CD14-positive monocyte (primary cell): ENCODE results near the gene MSANTD1. TPM values are rescaled to one million over a fixed set of nuclear protein-coding genes. Genes with fewer than 3 reads are reported as not detected.

Experiments used
- DNase-seq, 3 donors: peaks; one replicate each; pipeline ENCODE4 v3.0.0-alpha.2; 2011 to 2022
- H2AFZ ChIP-seq: 2 replicates; pipeline ENCODE4 v1.6.0; 2012; ENCODE audit warnings: mild to moderate bottlenecking, low read depth, low read length, inconsistent platforms; ENCODE audit not compliant: insufficient read depth, poor library complexity, severe bottlenecking
- H3K27ac ChIP-seq, 2 donors: 1 replicate in 1 of 2; 2 replicates in 1 of 2; pipeline ENCODE4 v1.5.1; 2012 to 2013; ENCODE audit warnings: low read length in 2 of 2, control low read depth in 1 of 2, inconsistent platforms in 1 of 2, low read depth in 1 of 2, mild to moderate bottlenecking in 1 of 2
- H3K27me3 ChIP-seq, 2 donors: one replicate each; pipeline versions ENCODE4 v1.6.0 to v1.6.1; 2011 to 2013; ENCODE audit warnings: low read length in 2 of 2; ENCODE audit not compliant: control insufficient read depth in 2 of 2, insufficient read depth in 2 of 2
- H3K36me3 ChIP-seq, 2 donors: replicated peaks in 1 of 2; 1 replicate in 1 of 2; 2 replicates in 1 of 2; pipeline versions ENCODE4 v1.5.1 to v1.6.1; 2012 to 2013; ENCODE audit warnings: low read length in 2 of 2, control low read depth in 1 of 2, inconsistent platforms in 1 of 2, mild to moderate bottlenecking in 1 of 2; ENCODE audit not compliant: insufficient read depth in 2 of 2, control insufficient read depth in 1 of 2
- H3K4me1 ChIP-seq, 2 donors: 1 replicate in 1 of 2; 2 replicates in 1 of 2; pipeline versions ENCODE4 v1.5.1 to v1.6.1; 2012 to 2013; ENCODE audit warnings: low read length in 2 of 2, control low read depth in 1 of 2, inconsistent platforms in 1 of 2, mild to moderate bottlenecking in 1 of 2, moderate library complexity in 1 of 2; ENCODE audit not compliant: insufficient read depth in 2 of 2, control insufficient read depth in 1 of 2
- H3K4me2 ChIP-seq: replicated peaks from 2 replicates; pipeline ENCODE3; 2012; ENCODE audit warnings: low read length, moderate library complexity, mild to moderate bottlenecking; ENCODE audit not compliant: poor library complexity, severe bottlenecking; ENCODE audit errors: extremely low read depth
- H3K4me3 ChIP-seq, 3 experiments: fragments of 200-600 bp in 1 of 3; sonication (generic) in 1 of 3; replicated peaks in 1 of 3; 1 replicate in 2 of 3; 2 replicates in 1 of 3; pipeline ENCODE4 v1.5.1; 2011 to 2013; ENCODE audit warnings: low read length in 3 of 3, mild to moderate bottlenecking in 3 of 3, control low read depth in 2 of 3, low read depth in 2 of 3, inconsistent platforms in 1 of 3, moderate library complexity in 1 of 3
- H3K79me2 ChIP-seq: 2 replicates; pipeline ENCODE4 v1.6.0; 2012; ENCODE audit warnings: mild to moderate bottlenecking, control low read depth, inconsistent platforms, low read length, moderate library complexity; ENCODE audit not compliant: insufficient read depth
- H3K9ac ChIP-seq: 2 replicates; pipeline ENCODE4 v1.6.0; 2017; ENCODE audit warnings: low read length, mild to moderate bottlenecking; ENCODE audit not compliant: insufficient read depth, poor library complexity, severe bottlenecking
- H3K9me3 ChIP-seq, 2 donors: replicated peaks in 1 of 2; 1 replicate in 1 of 2; 2 replicates in 1 of 2; pipeline versions ENCODE4 v1.5.1 to v1.6.1; 2012 to 2013; ENCODE audit warnings: low read length in 2 of 2, control low read depth in 1 of 2; ENCODE audit not compliant: control insufficient read depth in 1 of 2, insufficient read depth in 1 of 2
- H4K20me1 ChIP-seq: 2 replicates; pipeline ENCODE4 v1.6.0; 2012; ENCODE audit warnings: mild to moderate bottlenecking, low read length, control low read depth, moderate library complexity; ENCODE audit not compliant: insufficient read depth
- H3K27ac Mint-ChIP-seq, 7 donors: one replicate each; pipeline ENCODE4 v1.8.0; 2020; ENCODE audit warnings: mild to moderate bottlenecking in 7 of 7, mixed read lengths in 7 of 7, moderate library complexity in 6 of 7, inconsistent platforms in 2 of 7
- H3K27me3 Mint-ChIP-seq, 3 donors: one replicate each; pipeline ENCODE4 v1.8.0; 2021 to 2022; ENCODE audit warnings: low read depth in 3 of 3, mild to moderate bottlenecking in 3 of 3, mixed read lengths in 3 of 3, moderate library complexity in 3 of 3, inconsistent platforms in 1 of 3
- H3K36me3 Mint-ChIP-seq, 2 donors: one replicate each; pipeline ENCODE4 v1.8.0; 2020; ENCODE audit warnings: mixed read lengths in 2 of 2, inconsistent platforms in 1 of 2, mild to moderate bottlenecking in 1 of 2
- H3K4me1 Mint-ChIP-seq: one replicate; pipeline ENCODE4 v1.8.0; 2020; ENCODE audit warnings: mild to moderate bottlenecking, mixed read lengths
- H3K4me3 Mint-ChIP-seq, 2 donors: one replicate each; pipeline ENCODE4 v1.8.0; 2020; ENCODE audit warnings: mild to moderate bottlenecking in 2 of 2, mixed read lengths in 2 of 2, moderate library complexity in 1 of 2
- H3K9me3 Mint-ChIP-seq, 7 donors: one replicate each; pipeline ENCODE4 v1.8.0; 2020 to 2022; ENCODE audit warnings: mixed read lengths in 7 of 7, mild to moderate bottlenecking in 6 of 7, moderate library complexity in 6 of 7, inconsistent platforms in 2 of 7
- CTCF ChIP-seq: fragments of 200-600 bp; IDR thresholded peaks from one replicate; pipeline ENCODE4 v1.8.0; 2022; ENCODE audit warnings: antibody characterized with exemption, mild to moderate bottlenecking
- whole genome bisulfite sequencing: methylation state at CpG from one replicate; pipeline ENCODE4 v1.1.5; 2013; ENCODE audit warnings: missing lambda C conversion rate; ENCODE audit not compliant: insufficient coverage; 5-methylcytosine and 5-hydroxymethylcytosine counted together
- intact Hi-C, 2 donors: fragments of 100-400 bp; cut with micrococcal nuclease; formaldehyde crosslinking; loops; one replicate each; pipeline versions ENCODE4 v1.15.0 to v1.15.1; 2023
- polyA plus RNA-seq, 3 donors: library from polyadenylated mRNA; depleted of rRNA in 1 of 3; unstranded in 2 of 3; stranded (reverse) in 1 of 3; fragments of 300-500 nt in 2 of 3; fragments of >200 nt in 1 of 3; fragmentation: Illumina TruSeq in 2 of 3; gene quantifications; 1 replicate in 2 of 3; 2 replicates in 1 of 3; pipeline ENCODE4 v1.2.3, GENCODE V29; 2012 to 2021

Gene MSANTD1
- polyA plus RNA-seq, 3 donors: 0.52 TPM; not detected in 2

GRCh38 chr4:3235030-3235345, 14.0 kb upstream of the MSANTD1 start:
- no peaks in the 10 kb centered on the region for H3K27me3 ChIP-seq
- H3K4me3 ChIP-seq: no peak overlapping the region
- DNase-seq: no peak
- no peak overlapping the region for H3K4me2 ChIP-seq
- 95% methylated on average over 14 of the region's 14 CpGs for WGBS
- no peaks in the 10 kb centered on the region for H3K4me1 Mint-ChIP-seq
- H3K27me3 Mint-ChIP-seq: peaks cover 0 to 2% (median 0%) of the 10 kb centered on the region in 3 donors
- no peak overlapping the region for H3K27ac ChIP-seq
- no peak overlapping the region for H3K4me3 Mint-ChIP-seq
- TF ChIP-seq CTCF: no peak
- H3K9me3 Mint-ChIP-seq: peaks cover 0 to 2% (median 0%) of the 10 kb centered on the region in 7 donors
- no peak overlapping the region for H3K9ac ChIP-seq
- no peaks in the 10 kb centered on the region for H3K4me1 ChIP-seq
- H3K36me3 Mint-ChIP-seq: peaks cover 88 to 100% of the 10 kb centered on the region in 2 donors
- peaks cover 96 to 97% of the 10 kb centered on the region in 2 donors for H3K36me3 ChIP-seq
- peak overlapping the region in 5 of 7 donors; percentile 41 to 84 (median 62) for H3K27ac Mint-ChIP-seq
- H3K79me2 ChIP-seq: no peaks in the 10 kb centered on the region
- H2AFZ ChIP-seq: no peak overlapping the region
- no peaks in the 10 kb centered on the region for H4K20me1 ChIP-seq
- intact Hi-C loops: no loop called here
- no peaks in the 10 kb centered on the region for H3K9me3 ChIP-seq

GRCh38 chr4:3235581-3235980, 13.4 kb upstream of the MSANTD1 start:
- intact Hi-C loops: no loop called here
- Histone ChIP-seq H3K4me1 (no peaks in the 10 kb centered on the region), H3K9ac (no peak overlapping the region), H3K27ac (no peak overlapping the region), H2AFZ (no peak overlapping the region), H3K9me3 (no peaks in the 10 kb centered on the region), H3K4me3 (no peak overlapping the region), H3K36me3 (peaks cover 96 to 97% of the 10 kb centered on the region in 2 donors), H4K20me1 (no peaks in the 10 kb centered on the region), H3K4me2 (no peak overlapping the region), H3K27me3 (no peaks in the 10 kb centered on the region), H3K79me2 (no peaks in the 10 kb centered on the region)
- Mint-ChIP-seq H3K36me3 (peaks cover 86 to 100% of the 10 kb centered on the region in 2 donors), H3K4me3 (no peak overlapping the region), H3K4me1 (no peaks in the 10 kb centered on the region), H3K9me3 (peaks cover 0 to 2% (median 0%) of the 10 kb centered on the region in 7 donors), H3K27ac (no peak overlapping the region), H3K27me3 (peaks cover 0 to 2% (median 0%) of the 10 kb centered on the region in 3 donors)
- TF ChIP-seq CTCF: no peak
- 98% methylated on average over 11 of the region's 11 CpGs for WGBS
- DNase-seq: no peak
